GM18909 (cell line): Measurements from ENCODE around the gene MSH6.

Source experiments
- ATAC-seq: cut with Tn5 transposase; IDR thresholded peaks from one replicate; pipeline ENCODE4 v1.9.1; 2021; ENCODE audit warnings: mild to moderate bottlenecking; ENCODE audit not compliant: unreplicated experiment, poor library complexity

The MSH6 gene

DNA sequence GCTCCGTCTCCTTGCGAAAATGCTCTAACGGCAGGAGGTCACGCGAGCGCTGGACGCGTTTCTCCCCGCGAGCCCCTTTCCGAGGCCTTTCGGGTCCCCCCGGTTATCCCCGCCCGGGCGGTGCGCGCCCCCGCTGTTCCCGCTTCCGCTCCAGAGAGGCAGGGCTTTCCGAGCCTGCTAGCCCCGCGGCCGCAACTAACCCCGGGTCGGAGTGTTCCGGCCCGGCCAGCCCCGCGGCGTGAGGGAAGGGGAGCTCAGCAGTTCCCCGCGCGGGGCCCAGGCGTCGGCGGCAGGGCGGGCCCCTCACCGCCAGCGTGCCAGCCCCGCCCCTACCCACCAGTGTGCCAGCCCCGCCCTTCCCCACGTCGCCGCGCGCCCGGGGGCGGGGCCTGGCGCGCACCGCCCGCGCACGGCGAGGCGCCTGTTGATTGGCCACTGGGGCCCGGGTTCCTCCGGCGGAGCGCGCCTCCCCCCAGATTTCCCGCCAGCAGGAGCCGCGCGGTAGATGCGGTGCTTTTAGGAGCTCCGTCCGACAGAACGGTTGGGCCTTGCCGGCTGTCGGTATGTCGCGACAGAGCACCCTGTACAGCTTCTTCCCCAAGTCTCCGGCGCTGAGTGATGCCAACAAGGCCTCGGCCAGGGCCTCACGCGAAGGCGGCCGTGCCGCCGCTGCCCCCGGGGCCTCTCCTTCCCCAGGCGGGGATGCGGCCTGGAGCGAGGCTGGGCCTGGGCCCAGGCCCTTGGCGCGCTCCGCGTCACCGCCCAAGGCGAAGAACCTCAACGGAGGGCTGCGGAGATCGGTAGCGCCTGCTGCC is at the start of gene MSH6:
Gene MSH6 (plus strand): TSS at position 475 of the 815 bp plus-strand sequence. CDS start 89 bp downstream, at position 564.
- peak; percentile 86 for ATAC-seq

DNA sequence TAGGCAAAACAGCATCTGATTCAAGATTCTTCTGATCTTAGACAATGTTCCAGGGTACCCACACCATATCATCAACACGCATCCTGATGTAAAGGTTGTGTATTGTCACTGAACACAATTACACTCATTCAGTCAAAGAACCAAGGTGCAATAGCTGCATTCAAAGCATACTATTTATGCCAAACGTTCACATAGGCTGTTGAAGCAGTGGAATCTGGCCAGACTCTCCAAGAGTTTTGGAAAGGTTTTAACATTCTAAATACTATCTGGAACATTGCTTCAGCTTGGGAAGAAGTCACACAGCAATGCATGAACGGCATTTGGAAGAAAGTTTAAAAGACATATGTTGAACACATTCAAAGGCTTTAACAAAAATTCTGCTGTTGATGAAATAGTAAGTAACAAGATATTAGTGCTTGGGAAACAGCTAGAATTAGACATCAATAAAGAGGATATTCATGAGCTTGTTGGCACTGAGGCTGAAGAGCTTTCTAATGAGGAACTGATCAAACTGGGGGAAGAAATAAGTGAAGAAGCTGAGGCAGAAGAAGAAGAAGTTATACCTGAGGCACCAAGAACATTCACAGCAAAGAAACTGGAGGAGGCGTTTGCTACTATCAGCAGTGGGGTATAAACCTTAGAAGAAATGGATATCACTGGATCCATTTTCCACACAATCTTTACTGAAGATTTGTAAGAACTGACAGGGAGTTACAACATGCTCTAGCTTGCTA is 47.6 kb upstream of the MSH6 start:
- ATAC-seq = no peak

DNA sequence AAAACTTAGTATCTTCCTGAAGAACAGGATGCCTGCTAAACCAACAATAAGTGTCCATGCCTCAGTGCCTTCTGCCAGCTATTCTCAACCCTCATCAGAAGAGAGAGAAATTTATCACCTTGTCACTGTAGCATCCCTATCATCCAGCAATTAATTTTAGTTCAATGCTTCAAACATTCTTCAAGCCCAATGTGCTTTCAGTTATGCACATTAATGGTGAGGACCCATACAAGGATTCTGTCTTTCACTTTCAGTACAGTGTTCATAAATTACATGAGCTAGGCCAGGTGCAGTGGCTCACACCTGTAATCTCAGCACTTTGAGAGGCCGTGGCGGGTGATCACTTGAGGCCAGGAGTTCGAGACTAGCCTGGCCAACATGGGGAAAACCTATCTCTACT is 47.0 kb upstream of the MSH6 start:
- ATAC-seq = no peak

- ATAC-seq = no peak
Measured at GRCh38 chr2:47737191-47737975, 45.6 kb upstream of the MSH6 start.

DNA sequence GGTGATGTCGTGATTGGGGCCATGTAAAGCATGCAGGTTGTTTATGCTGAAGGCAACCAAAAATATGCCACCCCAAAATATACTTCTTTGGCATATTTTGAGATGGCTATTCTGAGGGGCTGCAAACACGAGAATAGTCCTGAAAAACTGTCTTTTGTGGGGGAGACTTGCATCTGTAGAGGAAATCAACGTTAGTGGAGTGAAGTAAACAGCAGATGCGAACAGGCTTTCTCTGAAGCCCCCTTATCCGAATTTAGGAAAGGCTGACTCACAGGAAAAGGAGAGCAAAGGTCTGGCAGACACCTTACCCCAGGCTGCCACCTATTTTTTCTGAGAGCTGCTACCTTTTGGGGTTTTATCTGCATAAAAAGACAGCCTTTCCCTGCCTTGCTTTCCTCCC is 44.6 kb upstream of the MSH6 start:
- no peak for ATAC-seq

DNA sequence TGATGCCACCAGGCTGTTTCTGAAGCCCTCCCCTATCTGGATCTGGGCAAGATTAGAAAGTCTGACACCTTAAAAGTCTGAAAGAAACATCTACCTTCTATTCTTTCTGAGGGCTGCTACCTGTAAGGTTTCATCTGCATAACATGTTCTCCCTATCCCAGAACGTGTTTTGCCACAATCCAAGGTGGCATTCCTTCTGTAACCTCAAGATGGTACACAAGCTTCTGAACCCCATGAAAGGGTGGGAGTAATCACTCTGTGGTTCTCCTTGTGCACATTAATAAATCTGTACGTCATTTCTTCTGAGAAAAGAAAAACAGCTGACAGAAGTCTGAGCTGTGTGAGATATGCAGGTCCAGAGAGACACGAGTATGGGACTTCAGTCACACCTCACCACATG is 41.8 kb upstream of the MSH6 start:
- no peak for ATAC-seq

- no peak for ATAC-seq
Measured at GRCh38 chr2:47741637-47742036, 41.3 kb upstream of the MSH6 start.

DNA sequence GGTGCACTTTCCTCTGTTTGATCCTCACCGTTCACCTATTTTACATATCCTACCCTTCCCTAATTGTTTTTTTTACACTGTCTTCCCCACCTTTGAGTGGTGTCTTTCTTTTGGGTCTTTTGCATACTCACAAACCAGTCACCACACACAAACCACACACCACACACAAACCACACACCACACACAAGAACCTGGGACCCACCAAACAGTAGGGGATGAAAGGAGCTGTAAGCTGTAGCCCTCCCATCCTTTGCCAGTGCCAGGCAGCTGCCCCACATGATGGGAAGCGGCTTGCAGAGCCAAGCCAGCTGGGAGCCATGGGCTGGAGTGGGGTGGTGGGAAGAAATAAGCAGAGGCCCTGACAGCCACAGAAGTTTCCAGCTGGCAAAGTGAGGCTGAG is 38.9 kb upstream of the MSH6 start:
- ATAC-seq = no peak

- no peak for ATAC-seq
Measured at GRCh38 chr2:47747878-47748277, 35.1 kb upstream of the MSH6 start.

GRCh38 chr2:47751856-47752414 is 31.0 kb upstream of the MSH6 start:
- ATAC-seq = peak; percentile 42

DNA sequence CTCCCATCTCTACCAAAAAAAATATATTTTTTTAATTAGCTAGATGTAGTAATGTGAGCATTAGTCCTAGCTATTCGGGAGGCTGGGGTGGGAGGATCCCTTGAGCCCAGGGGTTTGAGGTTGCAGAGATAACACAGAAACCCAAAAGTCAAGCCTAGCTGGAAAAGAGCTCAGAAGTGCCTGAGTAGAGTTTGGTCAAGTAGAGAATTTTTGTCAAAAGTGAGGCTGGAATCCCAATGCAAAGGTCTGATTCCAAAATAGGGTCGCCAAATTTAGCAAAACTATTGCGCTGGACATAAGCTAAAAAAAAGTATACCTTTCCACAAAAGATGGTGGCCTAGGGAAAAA is 15.5 kb upstream of the MSH6 start:
- no peak for ATAC-seq

- ATAC-seq = peak; percentile 64
Measured at GRCh38 chr2:47767880-47768609, 14.9 kb upstream of the MSH6 start.

- ATAC-seq = no peak
Measured at GRCh38 chr2:47769318-47769717, 13.6 kb upstream of the MSH6 start.

- no peak for ATAC-seq
Measured at GRCh38 chr2:47771211-47771610, 11.7 kb upstream of the MSH6 start.

DNA sequence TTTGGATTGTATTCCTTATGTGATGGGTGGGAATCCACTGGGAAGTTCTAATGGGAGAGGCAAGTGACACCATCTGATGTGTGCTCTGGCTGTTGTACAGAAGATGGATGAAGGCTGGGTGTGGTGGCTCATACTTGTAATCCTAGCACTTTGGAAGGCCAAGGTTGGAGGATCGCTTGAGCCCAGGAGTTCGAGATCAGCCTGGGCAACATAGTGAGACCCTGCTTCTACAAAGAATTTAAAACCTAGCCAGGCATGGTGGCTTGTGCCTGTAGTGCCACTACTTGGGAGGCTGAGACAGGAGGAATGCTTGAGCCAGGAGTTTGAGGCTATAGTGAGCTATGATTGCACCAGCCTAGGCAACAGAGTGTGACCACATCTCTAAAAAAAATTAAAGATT is 10.6 kb upstream of the MSH6 start:
- no peak for ATAC-seq

DNA sequence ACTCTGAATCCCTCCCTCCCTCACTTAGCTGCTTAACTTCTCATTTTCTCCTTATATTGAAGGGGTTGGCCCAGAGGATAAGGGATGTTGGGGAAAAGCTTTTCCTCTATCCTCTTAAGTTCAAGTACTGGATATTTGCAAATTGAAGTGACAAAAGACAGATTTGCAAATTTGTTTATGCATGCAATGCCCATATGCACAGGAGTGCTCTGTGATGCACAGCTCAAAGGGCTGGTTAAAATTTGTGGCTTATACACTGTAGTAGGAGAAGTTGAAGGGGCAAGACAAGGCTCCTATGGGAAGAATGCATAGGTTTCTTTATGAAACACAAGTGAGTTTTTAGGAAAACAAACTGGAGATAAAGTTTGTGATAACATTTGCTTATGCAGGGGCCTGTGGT is 8.4 kb upstream of the MSH6 start:
- no peak for ATAC-seq

DNA sequence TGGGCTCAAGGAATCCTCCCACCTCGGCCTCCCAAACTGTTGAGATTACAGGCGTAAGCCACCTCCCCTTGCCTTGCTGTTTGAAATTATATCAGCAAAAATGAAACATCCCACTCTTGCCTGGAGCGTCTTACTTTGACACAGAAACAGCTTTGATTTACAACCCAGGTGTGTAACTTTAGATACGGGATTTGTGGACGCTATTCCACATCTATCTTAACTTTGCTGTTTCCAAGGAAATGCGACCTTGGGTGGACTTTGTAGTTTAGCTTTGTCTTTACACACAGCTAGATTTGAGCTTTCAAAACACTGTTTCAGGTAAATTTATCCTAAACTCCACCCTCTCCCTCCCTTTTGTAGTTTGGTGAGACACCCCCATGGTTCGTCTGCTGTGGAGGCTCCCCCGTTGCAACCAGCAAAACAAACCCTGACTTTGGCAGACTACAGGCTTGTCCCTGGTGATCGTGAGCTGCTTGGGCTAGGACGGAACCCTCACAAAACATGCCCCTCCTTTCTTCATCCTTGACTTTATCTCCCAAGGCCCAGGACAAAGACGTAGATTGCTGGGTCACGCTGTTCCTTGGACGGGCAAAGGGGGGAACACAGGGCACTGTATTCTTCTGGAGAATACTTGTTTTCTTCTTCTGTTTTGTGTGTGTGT is 5.5 kb upstream of the MSH6 start:
- no peak for ATAC-seq

DNA sequence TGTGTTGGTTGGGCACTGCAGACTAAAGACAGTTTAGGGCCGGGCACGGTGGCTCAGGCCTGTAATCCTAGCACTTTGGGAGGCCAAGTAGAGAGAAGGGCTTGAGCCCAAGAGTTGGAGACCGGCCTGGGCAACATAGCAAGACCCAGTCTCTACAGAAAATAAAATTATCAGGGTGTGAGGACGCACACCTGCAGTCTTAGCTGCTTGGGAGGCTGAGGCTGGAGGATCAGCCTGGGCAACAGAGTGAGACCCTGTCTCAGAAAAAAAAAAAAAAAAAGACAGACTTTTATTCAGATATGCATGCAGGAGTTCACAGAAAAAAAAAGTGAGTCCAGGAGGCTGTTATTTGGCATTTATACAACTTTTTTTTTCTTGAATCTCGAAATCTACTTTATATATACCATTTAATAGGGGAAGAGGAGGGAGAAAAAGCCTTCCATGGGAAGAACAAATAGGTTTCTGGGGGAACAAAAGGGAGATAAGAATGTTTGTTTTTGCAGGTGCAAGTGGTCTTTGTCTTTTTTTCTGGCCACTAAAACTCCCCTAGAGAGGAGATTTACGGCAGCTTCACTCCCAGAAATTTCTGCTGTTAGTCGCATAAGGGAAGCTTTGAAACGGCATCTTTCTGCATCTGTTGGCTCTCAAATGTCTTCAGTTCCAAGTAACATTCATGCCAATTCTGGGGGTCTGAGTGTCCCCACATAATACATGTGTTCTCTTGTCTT is 4.1 kb upstream of the MSH6 start:
- no peak for ATAC-seq

GRCh38 chr2:47779426-47779790 is 3.5 kb upstream of the MSH6 start:
- ATAC-seq = no peak
